ENCODE results near the gene CA12.
"Not testable (repeated sequence)": the region's sequence is repeated elsewhere in the genome, so short reads cannot be mapped to it uniquely, and the experiment has no call there.

Gene CA12

DNA sequence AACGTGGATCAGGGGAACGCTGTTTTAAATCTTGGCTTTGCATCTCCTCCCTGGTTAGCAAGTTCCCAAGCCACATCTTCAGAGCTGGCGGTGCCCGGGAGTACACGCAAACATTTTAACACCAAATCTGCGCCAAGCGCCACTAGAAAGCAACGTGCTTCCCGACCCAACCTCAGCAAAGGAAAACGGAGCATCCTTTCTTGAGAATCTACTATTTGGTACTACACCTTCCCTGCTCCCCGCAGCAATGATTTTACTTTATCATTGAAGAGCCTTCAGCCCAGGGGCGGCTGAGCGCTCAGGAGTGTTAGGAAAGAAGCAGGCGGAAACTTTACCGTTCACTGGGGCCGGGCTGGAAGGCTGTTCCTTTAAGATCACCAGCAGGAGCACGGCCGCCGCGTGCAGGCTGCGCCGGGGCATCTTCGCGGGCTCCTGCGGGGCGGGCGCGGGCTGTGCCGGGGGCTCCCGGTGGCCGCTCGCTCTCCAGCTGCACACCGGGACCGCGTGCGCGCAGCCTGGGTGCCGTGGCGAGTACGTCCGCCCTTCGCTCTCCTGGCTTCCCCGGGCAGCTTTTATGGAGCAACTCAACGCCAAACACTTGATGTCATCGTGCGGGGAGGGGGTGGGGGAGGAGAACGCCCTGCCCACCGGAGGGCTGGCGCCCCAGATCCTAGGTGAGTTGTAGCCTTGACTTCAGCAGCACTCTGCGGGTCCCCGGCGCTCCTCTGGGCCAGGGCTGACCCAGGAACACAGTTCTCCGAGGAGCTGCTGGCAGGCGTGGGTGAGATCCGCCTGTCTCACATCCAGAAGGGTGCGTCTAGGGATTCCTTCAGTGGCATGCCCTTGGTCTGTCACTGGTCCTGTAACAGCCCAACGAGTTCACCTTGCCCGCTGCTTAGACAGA, at the start of gene CA12:
Gene CA12, minus strand, starts transcription at position 546 of the 904 bp plus-strand sequence. Its CDS starts 126 bp downstream, at position 420.
- no peak for DNase-seq (ENCODE audit: low read depth in 3 of 3)

DNA sequence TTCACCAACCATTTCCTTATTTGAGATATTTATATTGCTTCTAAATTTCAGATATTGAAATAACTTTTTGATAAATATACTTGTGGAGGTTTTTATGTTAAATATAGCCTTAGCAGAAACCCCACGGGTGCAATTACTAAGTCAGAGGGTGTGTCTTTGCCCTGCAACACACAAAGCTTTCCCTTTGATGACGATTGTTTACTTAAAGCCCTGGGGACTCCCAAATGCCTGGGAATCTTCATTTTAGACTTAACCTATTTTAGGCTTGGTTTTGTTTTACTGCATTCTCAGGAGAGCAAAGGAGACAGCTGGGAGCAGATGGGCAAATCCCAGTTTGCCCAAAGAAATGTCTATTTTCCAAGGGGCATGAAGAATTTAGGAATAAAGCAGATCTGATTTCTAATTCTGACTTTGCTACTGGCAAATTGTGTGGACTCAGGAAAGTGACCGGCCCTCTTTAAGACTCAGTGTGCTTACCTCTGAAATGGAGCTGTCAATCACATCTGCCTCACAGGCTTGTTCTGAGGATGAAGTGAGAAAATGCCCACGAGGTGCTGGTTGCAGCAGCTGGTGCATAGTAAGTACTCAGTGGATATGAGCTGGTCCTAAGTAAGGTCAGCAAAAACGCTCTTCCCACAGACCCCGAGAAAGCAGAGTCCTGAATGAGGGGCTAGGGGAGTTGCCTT, 49.3 kb upstream of the CA12 start:
- DNase-seq (ENCODE audit: low read depth in 3 of 3) = no peak

GRCh38 chr15:63426552-63426951, 44.9 kb upstream of the CA12 start:
- DNase-seq (ENCODE audit: low read depth in 3 of 3) = no peak

DNA sequence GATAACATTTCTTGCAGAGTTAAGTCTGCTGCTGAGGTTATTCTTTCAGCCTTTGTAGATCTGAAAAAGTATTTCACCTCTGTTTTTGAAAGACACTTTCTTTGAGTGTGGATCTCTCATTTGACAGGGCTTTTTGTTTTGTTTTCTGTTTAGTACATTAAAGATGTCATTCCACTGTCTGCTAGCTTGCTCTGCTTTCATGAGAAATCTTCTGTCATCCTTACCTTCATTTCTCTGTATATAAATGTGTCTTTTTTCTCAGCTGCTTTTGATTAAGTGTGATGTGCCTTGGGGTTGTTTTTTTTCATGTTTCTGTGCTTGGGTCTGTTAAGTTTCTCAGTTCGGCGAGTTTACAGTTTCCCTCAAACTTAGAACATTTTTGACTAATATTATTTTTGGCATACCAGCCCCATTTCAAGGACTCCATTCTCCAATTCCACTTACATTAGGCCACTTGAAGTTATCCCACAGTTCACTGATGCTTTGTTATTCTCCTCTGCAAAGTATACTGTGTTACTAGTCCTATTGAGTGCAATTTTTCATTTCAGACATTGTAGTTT, 43.9 kb upstream of the CA12 start:
- DNase-seq (ENCODE audit: low read depth in 3 of 3) = no peak

- DNase-seq (ENCODE audit: low read depth in 3 of 3) = no peak
These were observed 41.4 kb upstream of the CA12 start for GRCh38 chr15:63422891-63423590.

DNA sequence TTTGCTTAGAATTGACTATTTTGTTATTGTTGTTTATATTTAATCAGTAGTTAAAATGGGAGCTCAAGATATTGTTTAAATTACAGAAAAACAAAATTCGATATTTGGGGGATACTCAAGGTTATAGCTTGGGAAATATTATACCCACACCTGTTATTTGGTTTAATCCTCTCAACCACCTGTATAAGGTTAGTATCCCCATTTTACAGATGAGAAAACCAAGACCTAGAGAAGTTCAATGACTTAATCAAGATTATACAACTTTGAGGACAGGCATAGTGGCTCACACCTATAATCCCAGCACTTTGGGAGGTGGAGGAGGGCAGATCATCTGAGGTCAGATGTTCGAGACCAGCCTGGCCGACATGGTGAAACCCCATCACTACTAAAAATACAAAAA, 39.8 kb upstream of the CA12 start:
- DNase-seq (ENCODE audit: low read depth in 3 of 3) = no peak

- DNase-seq (ENCODE audit: low read depth in 3 of 3) = no peak
These were observed 38.7 kb upstream of the CA12 start for GRCh38 chr15:63420333-63420747.

DNA sequence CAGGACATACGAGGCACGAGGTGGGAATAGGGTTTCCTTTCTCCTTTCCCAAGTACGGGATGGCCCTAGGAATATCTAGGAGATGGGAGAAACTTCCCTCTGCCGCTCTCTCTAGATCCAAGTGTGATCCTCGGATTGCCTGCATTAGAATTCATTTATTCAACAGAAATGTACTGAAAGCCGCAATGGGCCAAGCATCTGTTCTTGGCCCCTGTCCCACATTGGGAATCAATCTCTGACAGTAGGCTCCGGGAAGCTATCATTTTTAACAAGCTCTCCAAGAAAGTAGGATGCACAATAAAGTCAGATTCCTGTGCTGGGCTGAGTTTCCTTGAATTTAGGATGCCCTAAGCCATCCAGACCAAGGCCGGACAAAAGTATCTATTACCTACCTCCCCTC, 37.2 kb upstream of the CA12 start:
- no peak for DNase-seq (ENCODE audit: low read depth in 3 of 3)

GRCh38 chr15:63417721-63418120, 36.1 kb upstream of the CA12 start:
- no peak for DNase-seq (ENCODE audit: low read depth in 3 of 3)

DNA sequence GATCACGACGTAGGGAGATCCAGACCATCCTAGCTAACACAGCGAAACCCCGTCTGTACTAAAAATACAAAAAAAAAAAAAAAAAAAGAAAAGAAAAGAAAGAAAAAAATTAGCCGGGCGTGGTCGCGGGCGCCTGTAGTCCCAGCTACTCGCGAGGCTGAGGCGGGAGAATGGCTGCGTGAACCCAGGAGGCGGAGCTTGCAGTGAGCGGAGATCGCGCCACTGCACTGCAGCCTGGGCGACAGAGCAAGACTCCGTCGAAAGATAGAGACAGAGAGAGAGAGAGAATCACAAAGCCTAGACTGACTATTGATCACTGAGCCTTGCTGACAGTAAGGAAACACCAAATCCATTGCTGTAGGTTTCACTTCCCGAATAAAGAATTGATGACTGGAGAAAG, 35.6 kb upstream of the CA12 start:
- not testable (repeated sequence) for DNase-seq (ENCODE audit: low read depth in 3 of 3)

DNA sequence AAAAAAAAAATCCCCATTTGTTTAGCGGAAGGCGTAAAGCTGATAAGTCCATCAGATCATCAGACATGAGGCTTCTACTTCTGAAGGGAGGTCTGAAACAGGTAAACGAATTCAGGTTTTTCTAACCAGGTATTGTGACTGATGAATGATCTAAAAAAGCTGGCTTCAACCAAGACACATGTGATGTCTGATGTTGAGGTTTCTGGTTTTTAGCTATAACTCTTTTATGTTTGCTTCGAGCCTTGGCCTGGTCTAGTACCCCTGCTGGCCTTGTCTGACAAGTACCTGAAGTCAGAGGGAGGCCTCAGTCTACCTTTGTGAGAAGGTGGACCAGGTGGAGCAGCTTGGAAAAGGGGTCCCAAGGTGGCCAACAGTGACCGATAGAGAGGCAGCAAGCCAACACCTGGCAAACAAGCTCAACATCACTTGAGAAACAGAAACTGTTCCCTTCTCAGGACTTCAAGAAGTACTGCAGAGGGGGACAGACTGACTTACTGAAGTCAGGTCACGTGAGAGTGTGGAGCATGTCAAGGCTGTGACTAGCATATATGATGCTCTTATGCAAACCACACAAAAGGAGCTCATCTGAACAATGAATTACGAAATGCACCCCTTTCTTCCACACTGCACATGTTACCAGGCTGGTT, 33.0 kb upstream of the CA12 start:
- DNase-seq (ENCODE audit: low read depth in 3 of 3) = no peak

- DNase-seq (ENCODE audit: low read depth in 3 of 3) = no peak
These were observed 30.9 kb upstream of the CA12 start for GRCh38 chr15:63412551-63412950.

DNA sequence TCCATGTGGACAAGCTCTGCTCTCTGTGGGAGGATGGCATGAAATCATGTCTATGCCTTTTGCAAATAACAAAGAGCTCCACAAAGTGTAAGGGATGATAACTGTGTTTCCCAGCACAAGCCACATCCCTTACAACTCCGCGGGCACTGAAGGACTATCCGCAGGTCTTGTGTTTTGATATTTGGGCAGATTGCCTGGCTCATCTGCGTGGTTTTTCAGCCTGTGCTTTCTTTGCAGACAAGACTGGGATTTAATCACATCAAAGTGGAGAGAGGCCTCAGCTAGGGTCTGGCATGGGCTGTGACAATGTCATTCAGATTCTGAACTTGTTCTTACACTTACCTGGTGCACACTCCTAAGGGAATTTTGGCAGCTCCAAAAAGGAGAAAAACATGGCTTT, 30.2 kb upstream of the CA12 start:
- DNase-seq (ENCODE audit: low read depth in 3 of 3) = no peak

DNA sequence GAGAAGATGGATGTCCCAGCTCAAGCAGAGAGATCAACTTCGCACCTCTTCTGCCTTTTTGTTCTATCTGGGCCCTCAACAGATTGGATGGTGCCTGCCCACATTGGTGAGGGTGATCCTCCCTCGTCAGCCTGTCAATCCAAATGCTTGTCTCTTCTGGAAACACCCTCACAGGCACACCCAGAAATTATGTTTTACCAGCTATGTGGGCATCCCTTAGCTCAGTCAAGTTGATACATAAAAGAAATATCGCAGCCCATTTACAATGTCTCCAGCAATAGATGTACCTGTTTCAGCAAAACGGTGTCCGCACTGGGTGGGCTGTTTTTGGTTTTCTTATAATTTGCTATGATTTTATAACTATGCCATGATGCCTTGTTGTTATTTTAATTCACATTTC, 27.5 kb upstream of the CA12 start:
- DNase-seq (ENCODE audit: low read depth in 3 of 3) = no peak

- DNase-seq (ENCODE audit: low read depth in 3 of 3) = no peak
These were observed 26.9 kb upstream of the CA12 start for GRCh38 chr15:63408524-63408923.

DNA sequence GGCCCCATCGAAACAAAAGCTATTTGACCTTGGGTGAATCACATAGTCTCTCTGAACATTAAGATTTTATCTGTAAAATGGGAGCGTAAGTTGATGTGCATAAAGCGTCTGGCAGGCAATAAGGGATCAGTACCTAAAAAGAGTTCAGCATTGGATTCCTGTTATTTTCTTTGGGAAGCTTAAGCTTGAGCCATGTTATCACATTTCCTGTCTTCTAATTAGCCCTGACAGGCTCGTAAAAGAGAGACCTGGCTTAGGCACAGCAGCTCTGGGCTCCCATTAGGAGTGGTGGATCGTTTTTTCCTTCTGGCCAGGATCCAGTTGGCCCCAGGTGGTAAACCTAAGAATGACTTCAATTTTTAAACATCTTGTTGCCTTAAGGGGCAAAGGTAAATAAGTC, 26.0 kb upstream of the CA12 start:
- no peak for DNase-seq (ENCODE audit: low read depth in 3 of 3)

DNA sequence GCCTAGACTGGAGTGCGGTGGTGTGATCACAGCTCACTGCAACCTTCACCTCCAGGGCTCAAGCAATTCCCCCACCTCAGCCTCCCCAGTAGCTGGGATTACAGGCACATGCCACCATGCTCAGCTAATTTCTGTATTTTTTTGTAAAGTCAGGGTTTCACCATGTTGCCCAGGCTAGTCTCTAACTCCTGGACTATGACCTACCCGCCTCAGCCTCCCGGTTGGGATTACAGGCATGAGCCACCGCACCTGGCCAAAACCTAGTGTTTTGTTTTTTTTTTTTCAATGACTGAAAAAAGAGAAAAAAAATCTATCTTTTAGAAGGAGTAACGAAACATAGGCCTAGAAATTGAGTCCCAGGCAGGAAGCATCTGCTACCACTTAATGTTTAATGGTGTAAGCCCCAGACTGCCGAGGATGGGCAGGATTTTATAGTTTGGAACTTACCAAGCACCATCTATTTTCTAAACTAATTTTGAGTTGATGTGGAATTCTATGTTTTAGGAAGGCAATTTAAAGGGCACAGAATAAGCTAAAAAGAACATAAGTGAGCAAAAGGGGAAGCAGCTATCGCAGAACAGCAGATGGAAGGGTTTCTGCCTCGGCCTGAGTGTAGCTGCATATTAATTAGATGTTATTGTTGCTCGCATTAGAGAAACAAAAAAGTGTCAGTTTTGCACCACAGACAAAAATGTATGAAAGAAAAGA, 24.2 kb upstream of the CA12 start:
- DNase-seq (ENCODE audit: low read depth in 3 of 3) = no peak

DNA sequence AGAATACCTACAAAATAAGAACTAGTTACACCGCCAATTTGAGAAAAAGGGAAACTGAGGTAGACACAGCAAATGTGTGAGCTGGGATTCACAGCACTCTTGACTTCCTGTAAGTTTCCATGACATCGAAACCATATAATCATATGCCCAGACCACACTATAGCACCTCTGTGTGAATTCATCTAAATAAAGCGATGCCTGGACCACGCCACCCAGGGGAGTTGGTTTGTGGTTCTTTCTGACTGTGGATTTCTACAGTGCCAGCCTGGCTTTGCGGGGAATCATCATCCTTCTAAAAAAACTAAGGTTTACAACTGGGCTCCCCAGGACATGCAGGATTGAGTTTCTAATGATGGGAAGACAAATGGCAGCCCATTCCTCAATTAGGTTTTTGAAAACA, 23.5 kb upstream of the CA12 start:
- DNase-seq (ENCODE audit: low read depth in 3 of 3) = no peak

- no peak for DNase-seq (ENCODE audit: low read depth in 3 of 3)
These were observed 21.8 kb upstream of the CA12 start for GRCh38 chr15:63403254-63403945.

DNA sequence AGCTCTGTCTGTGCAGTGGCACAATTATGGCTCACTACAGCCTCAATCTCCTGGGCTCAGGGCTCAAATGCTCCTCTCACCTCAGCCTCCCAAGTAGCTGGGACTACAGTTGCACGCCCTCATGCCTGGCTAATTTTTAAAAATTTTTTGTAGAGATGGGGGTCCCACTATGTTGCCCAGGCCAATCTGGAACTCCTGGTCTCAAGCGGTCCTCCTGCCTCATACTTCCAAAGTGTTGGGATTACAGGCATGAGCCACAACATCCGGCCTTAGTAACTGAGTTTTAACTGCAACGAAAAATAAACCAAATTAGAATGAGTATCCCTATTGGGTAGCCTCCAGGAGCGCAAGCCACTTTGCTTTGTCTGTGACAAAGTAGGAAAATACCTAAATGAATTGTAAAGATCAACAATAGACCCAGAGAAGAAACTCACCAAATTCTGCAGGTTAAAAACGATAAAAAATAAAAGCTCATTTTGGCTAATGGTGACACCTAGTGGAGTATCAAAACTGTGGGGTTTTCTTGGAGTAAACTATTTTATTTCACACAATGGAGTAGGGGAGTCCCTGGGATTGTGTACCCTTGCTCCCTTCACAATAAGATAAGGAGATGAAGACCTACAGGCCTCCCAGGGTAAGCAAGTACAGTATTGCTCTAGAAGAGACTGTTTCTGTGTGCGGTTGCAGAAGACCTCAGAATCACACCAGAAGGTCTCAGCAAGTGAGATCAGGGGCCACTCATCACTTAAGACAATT, 21.0 kb upstream of the CA12 start:
- DNase-seq (ENCODE audit: low read depth in 3 of 3) = no peak
